Osteoblast (primary cell): ENCODE data around the gene LGALS9. TPM values are rescaled to one million over a fixed set of nuclear protein-coding genes. Genes with fewer than 3 reads are reported as not detected.
"Not testable (repeated sequence)": the region's sequence is repeated elsewhere in the genome, so short reads cannot be mapped to it uniquely, and the experiment has no call there.

Experiments used
- DNase-seq: peaks from one replicate; pipeline ENCODE4 v3.0.0; 2011; ENCODE audit warnings: low spot score, mixed read lengths; ENCODE audit not compliant: insufficient read length; ENCODE audit errors: missing footprints
- H2AFZ ChIP-seq: 2 replicates; pipeline ENCODE4 v1.6.0; 2011; ENCODE audit warnings: mild to moderate bottlenecking, low read length
- H3K27ac ChIP-seq: 2 replicates; pipeline ENCODE4 v1.5.1; 2011; ENCODE audit warnings: mild to moderate bottlenecking, low read depth, low read length, moderate library complexity
- H3K27me3 ChIP-seq: 2 replicates; pipeline ENCODE4 v1.6.0; 2012; ENCODE audit warnings: mild to moderate bottlenecking, control low read depth, inconsistent platforms, low read length, moderate library complexity; ENCODE audit not compliant: insufficient read depth
- H3K36me3 ChIP-seq: 2 replicates; pipeline ENCODE4 v1.5.1; 2011; ENCODE audit warnings: mild to moderate bottlenecking, low read length, control low read depth, moderate library complexity; ENCODE audit not compliant: insufficient read depth
- H3K4me1 ChIP-seq: 2 replicates; pipeline ENCODE4 v1.5.1; 2011; ENCODE audit warnings: mild to moderate bottlenecking, low read length, control low read depth, moderate library complexity; ENCODE audit not compliant: insufficient read depth
- H3K4me2 ChIP-seq: 2 replicates; pipeline ENCODE4 v1.6.0; 2011; ENCODE audit warnings: mild to moderate bottlenecking, low read length; ENCODE audit not compliant: insufficient read depth
- H3K4me3 ChIP-seq: fragments of 200-600 bp; sonication (generic); 3 replicates; pipeline ENCODE4 v1.5.1; 2012; ENCODE audit warnings: mild to moderate bottlenecking, low read length, inconsistent platforms; ENCODE audit not compliant: insufficient read depth
- H3K79me2 ChIP-seq: 2 replicates; pipeline ENCODE4 v1.6.0; 2012; ENCODE audit warnings: mild to moderate bottlenecking, low read length, control low read depth, inconsistent platforms; ENCODE audit not compliant: insufficient read depth
- H3K9me3 ChIP-seq: 2 replicates; pipeline ENCODE4 v1.5.1; 2011; ENCODE audit warnings: low read depth, low read length, control low read depth
- H4K20me1 ChIP-seq: 2 replicates; pipeline ENCODE4 v1.6.0; 2012; ENCODE audit warnings: mild to moderate bottlenecking, low read length, control low read depth; ENCODE audit not compliant: insufficient read depth
- CTCF ChIP-seq: IDR thresholded peaks from 2 replicates; pipeline ENCODE4 v1.5.1; 2011; ENCODE audit warnings: mild to moderate bottlenecking, low read depth, low read length, moderate library complexity; ENCODE audit errors: extremely low read depth
- total RNA-seq: library from RNA; depleted of rRNA; stranded (reverse); fragments of >200 nt; gene quantifications from 2 replicates; pipeline ENCODE4 v1.2.3, GENCODE V29; 2012

LGALS9 gene
- total RNA-seq, 1 donor, result 1.4 TPM

- Histone ChIP-seq H3K4me1 (no peaks in the 10 kb centered on the region), H3K36me3 (no peaks in the 10 kb centered on the region), H3K27me3 (no peaks in the 10 kb centered on the region), H3K4me3 (no peak overlapping the region), H3K4me2 (no peak overlapping the region), H3K27ac (no peak overlapping the region), H4K20me1 (no peaks in the 10 kb centered on the region), H3K79me2 (no peaks in the 10 kb centered on the region), H2AFZ (no peak overlapping the region), H3K9me3 (no peaks in the 10 kb centered on the region)
- DNase-seq, result no peak
- TF ChIP-seq CTCF, result no peak
Measured at GRCh38 chr17:27640790-27641189, 9.8 kb downstream of the LGALS9 start.

- Histone ChIP-seq H3K4me2 (no peak overlapping the region), H4K20me1 (no peaks in the 10 kb centered on the region), H3K4me3 (no peak overlapping the region), H2AFZ (no peak overlapping the region), H3K27me3 (no peaks in the 10 kb centered on the region), H3K36me3 (no peaks in the 10 kb centered on the region), H3K27ac (no peak overlapping the region), H3K9me3 (no peaks in the 10 kb centered on the region), H3K79me2 (no peaks in the 10 kb centered on the region), H3K4me1 (no peaks in the 10 kb centered on the region)
- TF ChIP-seq CTCF, result no peak
- no peak for DNase-seq
Measured at GRCh38 chr17:27644586-27644985, 13.6 kb downstream of the LGALS9 start.

GRCh38 chr17:27645621-27646020 lies 14.6 kb downstream of the LGALS9 start:
- H3K27me3 ChIP-seq, H3K4me3 ChIP-seq, H3K36me3 ChIP-seq, H2AFZ ChIP-seq, H3K4me1 ChIP-seq, DNase-seq, H3K4me2 ChIP-seq, H3K27ac ChIP-seq, H3K79me2 ChIP-seq, H3K9me3 ChIP-seq, H4K20me1 ChIP-seq: not testable (repeated sequence)
- peak; percentile 7 for TF ChIP-seq CTCF

GRCh38 chr17:27646232-27646631 lies 15.2 kb downstream of the LGALS9 start:
- Histone ChIP-seq H4K20me1 (no peaks in the 10 kb centered on the region), H3K27ac (no peak overlapping the region), H3K79me2 (no peaks in the 10 kb centered on the region), H2AFZ (no peak overlapping the region), H3K9me3 (no peaks in the 10 kb centered on the region), H3K36me3 (no peaks in the 10 kb centered on the region), H3K27me3 (no peaks in the 10 kb centered on the region), H3K4me2 (no peak overlapping the region), H3K4me3 (no peak overlapping the region), H3K4me1 (no peaks in the 10 kb centered on the region)
- TF ChIP-seq CTCF, result no peak
- no peak for DNase-seq
